ENCODE results near the gene SH3PXD2A.

The SH3PXD2A gene

GRCh38 chr10:103877861-103878260, 22.5 kb upstream of the SH3PXD2A start:
- no peak for DNase-seq

- DNase-seq, result no peak
Measured at GRCh38 chr10:103876155-103876554, 20.8 kb upstream of the SH3PXD2A start.

GRCh38 chr10:103874730-103875129, 19.4 kb upstream of the SH3PXD2A start:
- DNase-seq, result no peak

GRCh38 chr10:103872137-103872931, 17.0 kb upstream of the SH3PXD2A start:
- no peak for DNase-seq

- DNase-seq, result no peak
Measured at GRCh38 chr10:103871006-103871405, 15.6 kb upstream of the SH3PXD2A start.

GRCh38 chr10:103870516-103870915, 15.1 kb upstream of the SH3PXD2A start:
- DNase-seq, result no peak

- no peak for DNase-seq
Measured at GRCh38 chr10:103869336-103869735, 14.0 kb upstream of the SH3PXD2A start.

- DNase-seq, result no peak
Measured at GRCh38 chr10:103868200-103868599, 12.8 kb upstream of the SH3PXD2A start.

- DNase-seq, result no peak
Measured at GRCh38 chr10:103861505-103861904, 6.1 kb upstream of the SH3PXD2A start.

GRCh38 chr10:103859161-103860086, 4.0 kb upstream of the SH3PXD2A start:
- peak; percentile 60 to 61 for DNase-seq

GRCh38 chr10:103858360-103858759, 3.0 kb upstream of the SH3PXD2A start:
- no peak for DNase-seq

- DNase-seq, result no peak
Measured at GRCh38 chr10:103856797-103857170, 1.4 kb upstream of the SH3PXD2A start.

- DNase-seq, result no peak
Measured at GRCh38 chr10:103855852-103856796, 748 bp upstream of the SH3PXD2A start.

GRCh38 chr10:103854686-103855391, 537 bp downstream of the SH3PXD2A start:
- peak; percentile 27 to 33 for DNase-seq

- DNase-seq, result no peak
Measured at GRCh38 chr10:103854265-103854685, 1.1 kb downstream of the SH3PXD2A start.

- no peak for DNase-seq
Measured at GRCh38 chr10:103853428-103854264, 1.7 kb downstream of the SH3PXD2A start.

GRCh38 chr10:103852856-103853255, 2.5 kb downstream of the SH3PXD2A start:
- DNase-seq, result no peak

- DNase-seq, result no peak
Measured at GRCh38 chr10:103852189-103852711, 3.1 kb downstream of the SH3PXD2A start.

- DNase-seq, result no peak
Measured at GRCh38 chr10:103851261-103851660, 4.1 kb downstream of the SH3PXD2A start.

- DNase-seq, result no peak
Measured at GRCh38 chr10:103850572-103850895, 4.8 kb downstream of the SH3PXD2A start.
